CD14-positive monocyte (primary cell): Measurements from ENCODE around the gene DCC. TPM values are rescaled to one million over a fixed set of nuclear protein-coding genes. Genes with fewer than 3 reads are reported as not detected.

Source experiments
- DNase-seq, 3 donors: peaks; one replicate each; pipeline ENCODE4 v3.0.0-alpha.2; 2011 to 2022
- H2AFZ ChIP-seq: 2 replicates; pipeline ENCODE4 v1.6.0; 2012; ENCODE audit warnings: mild to moderate bottlenecking, low read depth, low read length, inconsistent platforms; ENCODE audit not compliant: insufficient read depth, poor library complexity, severe bottlenecking
- H3K27ac ChIP-seq, 2 donors: 1 replicate in 1 of 2; 2 replicates in 1 of 2; pipeline ENCODE4 v1.5.1; 2012 to 2013; ENCODE audit warnings: low read length in 2 of 2, control low read depth in 1 of 2, inconsistent platforms in 1 of 2, low read depth in 1 of 2, mild to moderate bottlenecking in 1 of 2
- H3K27me3 ChIP-seq, 2 donors: one replicate each; pipeline versions ENCODE4 v1.6.0 to v1.6.1; 2011 to 2013; ENCODE audit warnings: low read length in 2 of 2; ENCODE audit not compliant: control insufficient read depth in 2 of 2, insufficient read depth in 2 of 2
- H3K36me3 ChIP-seq, 2 donors: replicated peaks in 1 of 2; 1 replicate in 1 of 2; 2 replicates in 1 of 2; pipeline versions ENCODE4 v1.5.1 to v1.6.1; 2012 to 2013; ENCODE audit warnings: low read length in 2 of 2, control low read depth in 1 of 2, inconsistent platforms in 1 of 2, mild to moderate bottlenecking in 1 of 2; ENCODE audit not compliant: insufficient read depth in 2 of 2, control insufficient read depth in 1 of 2
- H3K4me1 ChIP-seq, 2 donors: 1 replicate in 1 of 2; 2 replicates in 1 of 2; pipeline versions ENCODE4 v1.5.1 to v1.6.1; 2012 to 2013; ENCODE audit warnings: low read length in 2 of 2, control low read depth in 1 of 2, inconsistent platforms in 1 of 2, mild to moderate bottlenecking in 1 of 2, moderate library complexity in 1 of 2; ENCODE audit not compliant: insufficient read depth in 2 of 2, control insufficient read depth in 1 of 2
- H3K4me2 ChIP-seq: replicated peaks from 2 replicates; pipeline ENCODE3; 2012; ENCODE audit warnings: low read length, moderate library complexity, mild to moderate bottlenecking; ENCODE audit not compliant: poor library complexity, severe bottlenecking; ENCODE audit errors: extremely low read depth
- H3K4me3 ChIP-seq, 3 experiments: fragments of 200-600 bp in 1 of 3; sonication (generic) in 1 of 3; replicated peaks in 1 of 3; 1 replicate in 2 of 3; 2 replicates in 1 of 3; pipeline ENCODE4 v1.5.1; 2011 to 2013; ENCODE audit warnings: low read length in 3 of 3, mild to moderate bottlenecking in 3 of 3, control low read depth in 2 of 3, low read depth in 2 of 3, inconsistent platforms in 1 of 3, moderate library complexity in 1 of 3
- H3K79me2 ChIP-seq: 2 replicates; pipeline ENCODE4 v1.6.0; 2012; ENCODE audit warnings: mild to moderate bottlenecking, control low read depth, inconsistent platforms, low read length, moderate library complexity; ENCODE audit not compliant: insufficient read depth
- H3K9ac ChIP-seq: 2 replicates; pipeline ENCODE4 v1.6.0; 2017; ENCODE audit warnings: low read length, mild to moderate bottlenecking; ENCODE audit not compliant: insufficient read depth, poor library complexity, severe bottlenecking
- H3K9me3 ChIP-seq, 2 donors: replicated peaks in 1 of 2; 1 replicate in 1 of 2; 2 replicates in 1 of 2; pipeline versions ENCODE4 v1.5.1 to v1.6.1; 2012 to 2013; ENCODE audit warnings: low read length in 2 of 2, control low read depth in 1 of 2; ENCODE audit not compliant: control insufficient read depth in 1 of 2, insufficient read depth in 1 of 2
- H4K20me1 ChIP-seq: 2 replicates; pipeline ENCODE4 v1.6.0; 2012; ENCODE audit warnings: mild to moderate bottlenecking, low read length, control low read depth, moderate library complexity; ENCODE audit not compliant: insufficient read depth
- H3K27ac Mint-ChIP-seq, 7 donors: one replicate each; pipeline ENCODE4 v1.8.0; 2020; ENCODE audit warnings: mild to moderate bottlenecking in 7 of 7, mixed read lengths in 7 of 7, moderate library complexity in 6 of 7, inconsistent platforms in 2 of 7
- H3K27me3 Mint-ChIP-seq, 3 donors: one replicate each; pipeline ENCODE4 v1.8.0; 2021 to 2022; ENCODE audit warnings: low read depth in 3 of 3, mild to moderate bottlenecking in 3 of 3, mixed read lengths in 3 of 3, moderate library complexity in 3 of 3, inconsistent platforms in 1 of 3
- H3K36me3 Mint-ChIP-seq, 2 donors: one replicate each; pipeline ENCODE4 v1.8.0; 2020; ENCODE audit warnings: mixed read lengths in 2 of 2, inconsistent platforms in 1 of 2, mild to moderate bottlenecking in 1 of 2
- H3K4me1 Mint-ChIP-seq: one replicate; pipeline ENCODE4 v1.8.0; 2020; ENCODE audit warnings: mild to moderate bottlenecking, mixed read lengths
- H3K4me3 Mint-ChIP-seq, 2 donors: one replicate each; pipeline ENCODE4 v1.8.0; 2020; ENCODE audit warnings: mild to moderate bottlenecking in 2 of 2, mixed read lengths in 2 of 2, moderate library complexity in 1 of 2
- H3K9me3 Mint-ChIP-seq, 7 donors: one replicate each; pipeline ENCODE4 v1.8.0; 2020 to 2022; ENCODE audit warnings: mixed read lengths in 7 of 7, mild to moderate bottlenecking in 6 of 7, moderate library complexity in 6 of 7, inconsistent platforms in 2 of 7
- CTCF ChIP-seq: fragments of 200-600 bp; IDR thresholded peaks from one replicate; pipeline ENCODE4 v1.8.0; 2022; ENCODE audit warnings: antibody characterized with exemption, mild to moderate bottlenecking
- WGBS: methylation state at CpG from one replicate; pipeline ENCODE4 v1.1.5; 2013; ENCODE audit warnings: missing lambda C conversion rate; ENCODE audit not compliant: insufficient coverage; 5-methylcytosine and 5-hydroxymethylcytosine counted together
- intact Hi-C, 2 donors: fragments of 100-400 bp; cut with micrococcal nuclease; formaldehyde crosslinking; loops; one replicate each; pipeline versions ENCODE4 v1.15.0 to v1.15.1; 2023
- polyA plus RNA-seq, 3 donors: library from polyadenylated mRNA; depleted of rRNA in 1 of 3; unstranded in 2 of 3; stranded (reverse) in 1 of 3; fragments of 300-500 nt in 2 of 3; fragments of >200 nt in 1 of 3; fragmentation: Illumina TruSeq in 2 of 3; gene quantifications; 1 replicate in 2 of 3; 2 replicates in 1 of 3; pipeline ENCODE4 v1.2.3, GENCODE V29; 2012 to 2021

Gene DCC
- polyA plus RNA-seq, 3 donors = not detected

GRCh38 chr18:53268455-53268854, 928.5 kb downstream of the DCC start:
- H3K27ac Mint-ChIP-seq = no peak overlapping the region
- DNase-seq = no peak
- Histone ChIP-seq H2AFZ (no peak overlapping the region), H3K79me2 (no peaks in the 10 kb centered on the region), H3K9me3 (peaks cover 8 to 9% of the 10 kb centered on the region in 2 donors), H3K4me1 (no peaks in the 10 kb centered on the region), H3K9ac (no peak overlapping the region), H3K36me3 (no peaks in the 10 kb centered on the region), H3K27ac (no peak overlapping the region), H3K27me3 (no peaks in the 10 kb centered on the region), H4K20me1 (no peaks in the 10 kb centered on the region), H3K4me2 (no peak overlapping the region), H3K4me3 (no peak overlapping the region)
- peaks cover 0 to 18% (median 7%) of the 10 kb centered on the region in 7 donors for H3K9me3 Mint-ChIP-seq
- H3K36me3 Mint-ChIP-seq = no peaks in the 10 kb centered on the region
- no CpG with 5 or more reads among the region's 3 CpGs for WGBS
- no peak for TF ChIP-seq CTCF
- H3K27me3 Mint-ChIP-seq = peaks cover 0 to 2% (median 0%) of the 10 kb centered on the region in 3 donors
- intact Hi-C loops = no loop called here
- no peaks in the 10 kb centered on the region for H3K4me1 Mint-ChIP-seq
- no peak overlapping the region for H3K4me3 Mint-ChIP-seq

- intact Hi-C loops = no loop called here
- peaks cover 0 to 2% (median 0%) of the 10 kb centered on the region in 3 donors for H3K27me3 Mint-ChIP-seq
- Histone ChIP-seq H3K27ac (no peak overlapping the region), H3K9ac (no peak overlapping the region), H3K9me3 (peaks cover 0 to 7% of the 10 kb centered on the region in 2 donors), H3K27me3 (no peaks in the 10 kb centered on the region), H3K79me2 (no peaks in the 10 kb centered on the region), H2AFZ (no peak overlapping the region), H3K4me3 (no peak overlapping the region), H3K4me1 (no peaks in the 10 kb centered on the region), H3K36me3 (no peaks in the 10 kb centered on the region), H3K4me2 (no peak overlapping the region), H4K20me1 (no peaks in the 10 kb centered on the region)
- no peak overlapping the region for H3K4me3 Mint-ChIP-seq
- no peaks in the 10 kb centered on the region for H3K4me1 Mint-ChIP-seq
- 80% methylated on average over 1 of the region's 2 CpGs for WGBS
- peaks cover 0 to 10% (median 0%) of the 10 kb centered on the region in 7 donors for H3K9me3 Mint-ChIP-seq
- DNase-seq = no peak
- H3K27ac Mint-ChIP-seq = no peak overlapping the region
- no peak for TF ChIP-seq CTCF
- no peaks in the 10 kb centered on the region for H3K36me3 Mint-ChIP-seq
Measured at GRCh38 chr18:53281406-53281805, 941.4 kb downstream of the DCC start.
